D721Med (cell line): Measurements from ENCODE around the gene ADAT3.
"Not testable (repeated sequence)": the region's sequence is repeated elsewhere in the genome, so short reads cannot be mapped to it uniquely, and the experiment has no call there.

Source experiments
- DNase-seq: peaks from one replicate; pipeline ENCODE4 v3.0.0; 2011; ENCODE audit warnings: low spot score; ENCODE audit not compliant: insufficient read length
- FAIRE-seq: peaks from 2 replicates; lab custom pipeline; 2011; peaks lifted over from hg19 to GRCh38; lab: Jason Lieb, UNC
- TF ChIP-seq, protein P1 (sequence below): IDR thresholded peaks from 2 replicates; pipeline ENCODE4 v1.5.1; 2012; ENCODE audit warnings: mild to moderate bottlenecking, control low read depth; ENCODE audit not compliant: insufficient read depth; ENCODE audit errors: missing control alignments

Gene ADAT3

GRCh38 chr19:1882786-1883692 is 22.2 kb upstream of the ADAT3 start:
- TF ChIP-seq, protein P1, sequence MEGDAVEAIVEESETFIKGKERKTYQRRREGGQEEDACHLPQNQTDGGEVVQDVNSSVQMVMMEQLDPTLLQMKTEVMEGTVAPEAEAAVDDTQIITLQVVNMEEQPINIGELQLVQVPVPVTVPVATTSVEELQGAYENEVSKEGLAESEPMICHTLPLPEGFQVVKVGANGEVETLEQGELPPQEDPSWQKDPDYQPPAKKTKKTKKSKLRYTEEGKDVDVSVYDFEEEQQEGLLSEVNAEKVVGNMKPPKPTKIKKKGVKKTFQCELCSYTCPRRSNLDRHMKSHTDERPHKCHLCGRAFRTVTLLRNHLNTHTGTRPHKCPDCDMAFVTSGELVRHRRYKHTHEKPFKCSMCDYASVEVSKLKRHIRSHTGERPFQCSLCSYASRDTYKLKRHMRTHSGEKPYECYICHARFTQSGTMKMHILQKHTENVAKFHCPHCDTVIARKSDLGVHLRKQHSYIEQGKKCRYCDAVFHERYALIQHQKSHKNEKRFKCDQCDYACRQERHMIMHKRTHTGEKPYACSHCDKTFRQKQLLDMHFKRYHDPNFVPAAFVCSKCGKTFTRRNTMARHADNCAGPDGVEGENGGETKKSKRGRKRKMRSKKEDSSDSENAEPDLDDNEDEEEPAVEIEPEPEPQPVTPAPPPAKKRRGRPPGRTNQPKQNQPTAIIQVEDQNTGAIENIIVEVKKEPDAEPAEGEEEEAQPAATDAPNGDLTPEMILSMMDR = no peak
- no peak for FAIRE-seq

DNA sequence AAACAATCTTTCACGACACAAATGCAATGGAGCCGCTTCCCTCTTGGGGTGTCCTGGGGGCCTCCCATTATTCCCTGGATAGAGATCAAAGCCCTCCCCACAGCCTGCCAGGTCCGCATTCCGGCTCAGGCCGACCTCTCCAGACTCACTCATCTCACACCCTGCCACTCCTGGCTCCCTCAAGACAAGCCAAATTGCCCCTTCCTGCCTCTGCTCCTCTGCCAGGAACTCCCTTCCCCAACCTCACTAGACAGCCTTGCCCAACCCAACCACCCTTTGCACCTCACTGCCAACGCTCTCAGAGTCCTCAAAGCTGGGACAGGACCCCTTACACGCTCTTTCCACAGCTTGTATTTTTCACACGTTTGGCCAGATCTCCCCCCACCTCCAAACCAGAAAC is 21.4 kb upstream of the ADAT3 start:
- TF ChIP-seq, protein P1 = no peak
- no peak for DNase-seq
- no peak for FAIRE-seq

More at GRCh38 chr19:1882786-1883692, 22.2 kb upstream of the ADAT3 start:
- no peak for DNase-seq

DNA sequence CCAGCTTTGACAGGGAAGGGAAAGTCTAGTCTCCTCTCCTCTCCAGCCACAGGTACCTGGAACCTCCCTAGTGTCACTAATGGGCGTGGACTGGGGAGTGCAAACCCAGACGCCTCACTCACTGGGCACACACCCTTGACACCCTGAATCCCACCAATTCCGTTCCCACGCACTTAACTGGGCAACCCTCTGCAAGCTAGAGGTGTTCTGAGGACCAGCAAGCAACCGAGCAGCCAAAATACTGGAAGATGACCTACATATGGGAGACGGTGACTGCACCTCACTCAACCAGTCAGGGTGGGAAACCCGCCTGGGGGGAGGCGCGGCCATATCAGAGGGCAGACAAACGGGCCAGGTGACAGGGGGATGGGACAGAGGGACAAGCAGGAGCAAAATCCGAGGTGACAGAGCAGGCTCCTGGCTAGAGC is 20.9 kb upstream of the ADAT3 start:
- FAIRE-seq = no peak

GRCh38 chr19:1884719-1885334 is 20.4 kb upstream of the ADAT3 start:
- FAIRE-seq = no peak
- TF ChIP-seq, protein P1 = no peak
- no peak for DNase-seq

More for the DNA sequence above, 20.9 kb upstream of the ADAT3 start:
- DNase-seq = no peak
- TF ChIP-seq, protein P1 = no peak

GRCh38 chr19:1885398-1886119 is 19.6 kb upstream of the ADAT3 start, which contains the start of gene ABHD17A:
Gene ABHD17A (minus strand): TSS chr19:1885496. CDS start chr19:1881566, 3,930 bp downstream.
- peak; percentile 96 for DNase-seq
- FAIRE-seq = not testable (repeated sequence)

DNA sequence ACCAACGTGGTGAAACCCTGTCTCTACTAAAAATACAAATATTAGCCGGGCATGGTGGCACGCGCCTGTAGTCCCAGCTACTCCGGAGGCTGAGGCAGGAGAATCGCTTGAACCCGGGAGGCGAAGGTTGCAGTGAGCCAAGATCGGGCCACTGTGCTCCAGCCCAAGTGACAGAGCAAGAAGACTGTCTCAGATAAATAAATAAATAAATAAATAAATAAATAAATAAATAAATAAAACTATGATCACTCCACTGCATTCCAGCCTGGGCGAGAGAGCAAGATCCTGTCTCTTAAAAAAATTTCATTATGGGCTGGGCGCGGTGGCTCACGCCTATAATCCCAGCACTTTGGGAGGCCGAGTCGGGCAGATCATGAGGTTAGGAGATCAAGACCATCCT is 18.8 kb upstream of the ADAT3 start:
- not testable (repeated sequence) for FAIRE-seq, DNase-seq

DNA sequence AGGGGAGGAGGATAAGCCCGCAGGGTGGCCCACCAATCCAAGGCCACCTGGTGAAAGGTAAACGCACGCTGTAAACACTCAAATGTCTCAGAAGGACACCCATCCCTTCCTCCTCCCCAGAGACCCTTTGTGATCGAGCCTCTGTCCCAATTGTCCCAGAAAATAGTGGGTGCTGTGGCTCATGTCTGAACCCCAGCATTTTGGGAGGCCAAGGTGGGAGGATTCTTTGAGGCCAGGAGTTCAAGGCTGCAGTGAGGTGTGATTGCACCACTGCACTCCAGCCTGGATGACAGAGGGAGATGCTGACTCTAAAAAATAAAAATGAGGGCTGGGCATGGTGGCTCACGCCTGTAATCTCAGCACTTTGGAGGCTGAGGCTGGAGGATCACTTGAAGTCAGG is 16.8 kb upstream of the ADAT3 start:
- FAIRE-seq = no peak
- DNase-seq = no peak
- TF ChIP-seq, protein P1 = no peak
